Suprapubic skin (tissue), 4 donors: ENCODE results near the gene XYLT1. TPM values are rescaled to one million over a fixed set of nuclear protein-coding genes. Genes with fewer than 3 reads are reported as not detected.

Experiments
- DNase-seq, 2 donors: peaks; one replicate each; pipeline ENCODE4 v3.0.0-alpha.2; 2019; ENCODE audit warnings: low spot score in 2 of 2
- H3K27ac ChIP-seq: fragments of 200-600 bp; sonication (generic); one replicate; pipeline ENCODE4 v1.5.1; 2019
- H3K27me3 ChIP-seq: fragments of 200-600 bp; sonication (generic); one replicate; pipeline ENCODE4 v1.5.1; 2019
- H3K36me3 ChIP-seq: fragments of 200-600 bp; sonication (generic); one replicate; pipeline ENCODE4 v1.5.1; 2019
- H3K4me1 ChIP-seq: fragments of 200-600 bp; sonication (generic); one replicate; pipeline ENCODE4 v1.5.1; 2019
- H3K4me3 ChIP-seq: fragments of 200-600 bp; sonication (generic); one replicate; pipeline ENCODE4 v1.5.1; 2019; ENCODE audit warnings: mild to moderate bottlenecking
- H3K9me3 ChIP-seq: fragments of 200-600 bp; sonication (generic); one replicate; pipeline ENCODE4 v1.5.1; 2019
- EP300 ChIP-seq: sonication (generic); formaldehyde crosslinking; IDR thresholded peaks from one replicate; pipeline ENCODE4 v1.6.1; 2017; ENCODE audit warnings: antibody characterized with exemption
- POLR2A ChIP-seq, 2 donors: fragments of 450-650 bp; IDR thresholded peaks; one replicate each; pipeline ENCODE4 v1.6.1; 2017; ENCODE audit warnings: antibody characterized with exemption in 2 of 2, mild to moderate bottlenecking in 2 of 2, moderate library complexity in 2 of 2
- POLR2AphosphoS5 ChIP-seq, 3 donors: sonication (generic); formaldehyde crosslinking; IDR thresholded peaks; one replicate each; pipeline ENCODE4 v1.6.1; 2017; ENCODE audit warnings: antibody characterized with exemption in 3 of 3
- WGBS: methylation state at CpG from one replicate; pipeline ENCODE4 v1.1.5; 2018; 5-methylcytosine and 5-hydroxymethylcytosine counted together
- total RNA-seq, 4 donors: library from RNA; depleted of rRNA; stranded (reverse); fragments of >200 nt; gene quantifications; one replicate each; pipeline ENCODE4 v1.1.0, GENCODE V29; 2016
- TF ChIP-seq, protein P1 (sequence below), 2 donors: fragments of 200-600 bp in 1 of 2; fragments of 450-650 bp in 1 of 2; sonication (generic) in 1 of 2; IDR thresholded peaks; one replicate each; pipeline ENCODE4 v1.5.1; 2016 to 2019; ENCODE audit warnings: antibody characterized with exemption in 2 of 2, mild to moderate bottlenecking in 1 of 2, moderate library complexity in 1 of 2

XYLT1 gene
- total RNA-seq, 4 donors from 2014 or later = 23.5 to 30.6 (median 25.7) TPM

DNA sequence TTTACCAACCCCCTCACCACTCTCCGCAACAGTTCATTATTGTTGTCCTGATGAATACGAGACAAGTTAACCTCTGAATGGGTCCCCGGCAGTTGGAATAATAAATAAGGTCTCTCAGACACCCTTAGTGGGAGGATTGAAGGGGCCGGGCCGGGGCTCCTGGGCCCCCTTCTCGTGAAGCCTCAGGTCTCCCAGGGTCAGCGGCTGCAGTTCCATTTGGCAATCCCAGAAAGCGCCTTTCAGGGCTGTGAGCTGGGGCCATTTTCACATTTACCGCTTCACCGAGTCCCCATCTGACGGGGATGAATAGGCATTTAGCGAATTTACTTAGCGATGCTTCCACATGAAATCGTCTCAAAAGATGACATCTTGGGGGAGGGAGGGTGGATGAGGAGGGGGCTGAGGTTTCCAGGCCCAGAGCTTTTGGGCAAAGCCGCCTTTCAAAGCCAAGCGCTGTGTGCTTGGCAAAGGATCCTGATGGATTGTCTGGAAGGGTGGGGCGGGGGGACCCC is 309.8 kb downstream of the XYLT1 start:
- WGBS = 77% methylated on average over 17 of the region's 17 CpGs

GRCh38 chr16:17160285-17160853 is 310.4 kb downstream of the XYLT1 start:
- H3K4me3 ChIP-seq = no peak overlapping the region
- TF ChIP-seq, protein P1, sequence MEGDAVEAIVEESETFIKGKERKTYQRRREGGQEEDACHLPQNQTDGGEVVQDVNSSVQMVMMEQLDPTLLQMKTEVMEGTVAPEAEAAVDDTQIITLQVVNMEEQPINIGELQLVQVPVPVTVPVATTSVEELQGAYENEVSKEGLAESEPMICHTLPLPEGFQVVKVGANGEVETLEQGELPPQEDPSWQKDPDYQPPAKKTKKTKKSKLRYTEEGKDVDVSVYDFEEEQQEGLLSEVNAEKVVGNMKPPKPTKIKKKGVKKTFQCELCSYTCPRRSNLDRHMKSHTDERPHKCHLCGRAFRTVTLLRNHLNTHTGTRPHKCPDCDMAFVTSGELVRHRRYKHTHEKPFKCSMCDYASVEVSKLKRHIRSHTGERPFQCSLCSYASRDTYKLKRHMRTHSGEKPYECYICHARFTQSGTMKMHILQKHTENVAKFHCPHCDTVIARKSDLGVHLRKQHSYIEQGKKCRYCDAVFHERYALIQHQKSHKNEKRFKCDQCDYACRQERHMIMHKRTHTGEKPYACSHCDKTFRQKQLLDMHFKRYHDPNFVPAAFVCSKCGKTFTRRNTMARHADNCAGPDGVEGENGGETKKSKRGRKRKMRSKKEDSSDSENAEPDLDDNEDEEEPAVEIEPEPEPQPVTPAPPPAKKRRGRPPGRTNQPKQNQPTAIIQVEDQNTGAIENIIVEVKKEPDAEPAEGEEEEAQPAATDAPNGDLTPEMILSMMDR (IDR thresholded peaks at IDR 0.05) = no peak
- no peak for TF ChIP-seq EP300
- no peak for TF ChIP-seq POLR2A (IDR thresholded peaks at IDR 0.05)
- H3K27ac ChIP-seq = no peak overlapping the region
- H3K27me3 ChIP-seq = no peaks in the 10 kb centered on the region
- no peaks in the 10 kb centered on the region for H3K9me3 ChIP-seq
- no peaks in the 10 kb centered on the region for H3K4me1 ChIP-seq
- H3K36me3 ChIP-seq = peaks cover 7% of the 10 kb centered on the region
- WGBS = 76% methylated on average over 18 of the region's 18 CpGs
- no peak for DNase-seq

More for the DNA sequence above, 309.8 kb downstream of the XYLT1 start:
- no peak overlapping the region for H3K27ac ChIP-seq
- H3K4me1 ChIP-seq = no peaks in the 10 kb centered on the region
- H3K36me3 ChIP-seq = peaks cover 7% of the 10 kb centered on the region
- H3K27me3 ChIP-seq = no peaks in the 10 kb centered on the region
- DNase-seq = no peak
- no peak overlapping the region for H3K4me3 ChIP-seq
- TF ChIP-seq POLR2A (IDR thresholded peaks at IDR 0.05) = no peak
- TF ChIP-seq, protein P1 (IDR thresholded peaks at IDR 0.05) = no peak
- no peak for TF ChIP-seq EP300
- no peak for TF ChIP-seq POLR2AphosphoS5 (IDR thresholded peaks at IDR 0.05)
- no peaks in the 10 kb centered on the region for H3K9me3 ChIP-seq

- 76% methylated on average over 12 of the region's 12 CpGs for WGBS
- Histone ChIP-seq H3K4me1 (no peaks in the 10 kb centered on the region), H3K9me3 (no peaks in the 10 kb centered on the region), H3K27me3 (no peaks in the 10 kb centered on the region), H3K4me3 (no peak overlapping the region), H3K36me3 (peaks cover 7% of the 10 kb centered on the region), H3K27ac (no peak overlapping the region)
- no peak for DNase-seq
- TF ChIP-seq POLR2A (IDR thresholded peaks at IDR 0.05) = no peak
- TF ChIP-seq, protein P1 (IDR thresholded peaks at IDR 0.05) = no peak
- TF ChIP-seq POLR2AphosphoS5 (IDR thresholded peaks at IDR 0.05) = no peak
- TF ChIP-seq EP300 = no peak
These were observed 311.1 kb downstream of the XYLT1 start for GRCh38 chr16:17159617-17160016.

GRCh38 chr16:17155936-17156335 is 314.8 kb downstream of the XYLT1 start:
- Histone ChIP-seq H3K4me3 (no peak overlapping the region), H3K27ac (no peak overlapping the region), H3K36me3 (peaks cover 7% of the 10 kb centered on the region), H3K9me3 (no peaks in the 10 kb centered on the region), H3K27me3 (no peaks in the 10 kb centered on the region), H3K4me1 (no peaks in the 10 kb centered on the region)
- 93% methylated on average over 1 of the region's 1 CpG for WGBS
- TF ChIP-seq POLR2A (IDR thresholded peaks at IDR 0.05) = no peak
- TF ChIP-seq EP300 = no peak
- no peak for TF ChIP-seq POLR2AphosphoS5 (IDR thresholded peaks at IDR 0.05)
- TF ChIP-seq, protein P1 (IDR thresholded peaks at IDR 0.05) = no peak
- DNase-seq = no peak

DNA sequence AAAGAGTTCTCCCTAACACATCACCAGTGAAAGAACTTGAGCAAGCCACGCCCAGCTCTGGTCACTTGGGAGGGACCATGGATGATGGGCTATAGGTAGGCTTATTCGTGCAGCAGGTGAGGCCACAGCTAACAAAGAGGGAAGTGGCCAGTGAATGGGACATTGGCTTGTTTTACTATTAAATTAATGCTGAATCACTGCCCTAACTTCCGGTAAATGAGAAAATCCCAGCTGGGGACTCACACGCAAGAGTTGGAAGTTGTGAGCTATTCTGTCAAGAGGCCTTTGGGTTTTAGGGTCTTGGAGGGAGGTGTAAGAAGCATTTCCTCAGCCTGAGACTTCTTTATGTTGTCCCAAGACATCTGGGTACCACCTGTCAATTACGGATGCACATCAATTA is 315.3 kb downstream of the XYLT1 start:
- H3K9me3 ChIP-seq = no peaks in the 10 kb centered on the region
- H3K27me3 ChIP-seq = no peaks in the 10 kb centered on the region
- H3K4me3 ChIP-seq = no peak overlapping the region
- WGBS = 90% methylated on average over 5 of the region's 5 CpGs
- H3K36me3 ChIP-seq = peaks cover 7% of the 10 kb centered on the region
- TF ChIP-seq, protein P1 (IDR thresholded peaks at IDR 0.05) = no peak
- TF ChIP-seq POLR2AphosphoS5 (IDR thresholded peaks at IDR 0.05) = no peak
- DNase-seq = no peak
- no peak overlapping the region for H3K27ac ChIP-seq
- H3K4me1 ChIP-seq = no peaks in the 10 kb centered on the region
